Peyer's patch (tissue), 4 donors: ENCODE measurements around the gene GOLGA6D.

Experiments used
- POLR2A ChIP-seq, 2 donors: fragments of 450-650 bp; IDR thresholded peaks; one replicate each; pipeline ENCODE4 v1.5.1; 2017; ENCODE audit warnings: antibody characterized with exemption in 2 of 2, mild to moderate bottlenecking in 2 of 2, moderate library complexity in 2 of 2
- TF ChIP-seq, protein P1 (sequence below), 6 experiments: fragments of 450-650 bp in 4 of 6; fragments of 200-600 bp in 2 of 6; sonication (generic) in 1 of 6; IDR thresholded peaks; one replicate each; pipeline ENCODE4 v1.5.1; 2017 to 2019; ENCODE audit warnings: antibody characterized with exemption in 6 of 6, mild to moderate bottlenecking in 3 of 6, moderate library complexity in 1 of 6

DNA sequence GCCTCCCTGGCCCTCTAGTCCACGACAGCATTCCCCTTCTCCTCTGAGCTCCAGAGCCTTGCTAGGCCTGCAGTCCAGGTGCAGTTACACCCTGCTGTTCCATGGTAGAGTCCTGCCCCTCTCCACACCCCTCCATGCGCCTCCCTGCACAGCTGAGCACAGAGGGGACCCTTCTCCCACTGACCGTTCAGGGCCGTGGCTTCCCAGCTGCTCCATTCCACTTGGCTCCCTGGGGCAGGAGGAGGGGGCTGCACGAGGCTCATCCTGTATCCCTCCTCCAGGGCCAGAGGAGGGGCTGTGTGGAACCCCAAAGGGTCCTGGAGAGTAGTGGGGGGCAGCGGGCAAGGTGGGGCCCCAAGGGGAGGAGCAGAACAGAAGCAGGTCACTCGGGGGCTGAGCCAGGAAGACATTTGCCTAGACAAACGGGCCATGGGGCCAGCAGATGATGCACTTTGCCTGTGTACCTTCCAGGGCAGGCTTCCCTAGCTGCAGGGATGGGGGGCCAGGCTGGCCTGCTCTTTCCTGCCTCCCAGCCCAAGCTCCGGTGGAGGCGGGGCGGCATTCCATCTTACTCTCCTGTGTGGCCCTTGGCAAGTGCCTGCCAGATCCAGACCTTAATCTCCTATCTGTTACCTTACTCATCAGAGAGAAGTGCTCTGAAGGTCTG, 45.2 kb upstream of the GOLGA6D start:
- TF ChIP-seq, protein P1, sequence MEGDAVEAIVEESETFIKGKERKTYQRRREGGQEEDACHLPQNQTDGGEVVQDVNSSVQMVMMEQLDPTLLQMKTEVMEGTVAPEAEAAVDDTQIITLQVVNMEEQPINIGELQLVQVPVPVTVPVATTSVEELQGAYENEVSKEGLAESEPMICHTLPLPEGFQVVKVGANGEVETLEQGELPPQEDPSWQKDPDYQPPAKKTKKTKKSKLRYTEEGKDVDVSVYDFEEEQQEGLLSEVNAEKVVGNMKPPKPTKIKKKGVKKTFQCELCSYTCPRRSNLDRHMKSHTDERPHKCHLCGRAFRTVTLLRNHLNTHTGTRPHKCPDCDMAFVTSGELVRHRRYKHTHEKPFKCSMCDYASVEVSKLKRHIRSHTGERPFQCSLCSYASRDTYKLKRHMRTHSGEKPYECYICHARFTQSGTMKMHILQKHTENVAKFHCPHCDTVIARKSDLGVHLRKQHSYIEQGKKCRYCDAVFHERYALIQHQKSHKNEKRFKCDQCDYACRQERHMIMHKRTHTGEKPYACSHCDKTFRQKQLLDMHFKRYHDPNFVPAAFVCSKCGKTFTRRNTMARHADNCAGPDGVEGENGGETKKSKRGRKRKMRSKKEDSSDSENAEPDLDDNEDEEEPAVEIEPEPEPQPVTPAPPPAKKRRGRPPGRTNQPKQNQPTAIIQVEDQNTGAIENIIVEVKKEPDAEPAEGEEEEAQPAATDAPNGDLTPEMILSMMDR (IDR thresholded peaks at IDR 0.05), result no peak
- TF ChIP-seq POLR2A (IDR thresholded peaks at IDR 0.05), result no peak
